Stimulated activated effector memory CD8-positive, alpha-beta T cell treated with anti-CD3 and anti-CD28 coated beads, Interleukin-12 subunit alpha, Interleukin-12 subunit beta, amount 100 ng/mL, for 72 hours (primary cell): ENCODE measurements around the gene MVP.
"Not testable (repeated sequence)": the region's sequence is repeated elsewhere in the genome, so short reads cannot be mapped to it uniquely, and the experiment has no call there.

Source experiments
- ATAC-seq: fragments of 150-1000 bp; cut with Tn5 transposase; 2 replicates; pipeline ENCODE4 v1.10.0; 2021
- DNase-seq, 2 donors: peaks; one replicate each; pipeline ENCODE4 v3.0.0; 2021 to 2022; ENCODE audit warnings: low spot score in 2 of 2
- H3K27ac Mint-ChIP-seq: one replicate; pipeline ENCODE4 v1.8.0; 2022; ENCODE audit warnings: mild to moderate bottlenecking, mixed read lengths
- H3K36me3 Mint-ChIP-seq: one replicate; pipeline ENCODE4 v1.8.0; 2022; ENCODE audit warnings: mild to moderate bottlenecking, mixed read lengths
- H3K4me1 Mint-ChIP-seq: one replicate; pipeline ENCODE4 v1.8.0; 2022; ENCODE audit warnings: mixed read lengths
- H3K4me3 Mint-ChIP-seq: one replicate; pipeline ENCODE4 v1.8.0; 2022; ENCODE audit warnings: mild to moderate bottlenecking, mixed read lengths
- H3K9me3 Mint-ChIP-seq: one replicate; pipeline ENCODE4 v1.8.0; 2022; ENCODE audit warnings: mixed read lengths

The MVP gene

DNA sequence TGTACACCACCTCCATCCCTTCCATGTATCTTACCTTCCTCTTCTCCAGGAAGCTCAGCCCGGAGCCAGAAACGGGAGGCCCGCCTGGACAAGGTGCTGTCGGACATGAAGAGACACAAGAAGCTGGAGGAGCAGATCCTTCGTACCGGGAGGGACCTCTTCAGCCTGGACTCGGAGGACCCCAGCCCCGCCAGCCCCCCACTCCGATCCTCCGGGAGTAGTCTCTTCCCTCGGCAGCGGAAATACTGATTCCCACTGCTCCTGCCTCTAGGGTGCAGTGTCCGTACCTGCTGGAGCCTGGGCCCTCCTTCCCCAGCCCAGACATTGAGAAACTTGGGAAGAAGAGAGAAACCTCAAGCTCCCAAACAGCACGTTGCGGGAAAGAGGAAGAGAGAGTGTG is 756 bp upstream of the MVP start:
- peak overlapping the region; percentile 90 for H3K27ac Mint-ChIP-seq
- no peak for DNase-seq
- ATAC-seq: no peak
- peaks cover 75% of the 10 kb centered on the region for H3K4me1 Mint-ChIP-seq
- H3K9me3 Mint-ChIP-seq: no peaks in the 10 kb centered on the region
- H3K36me3 Mint-ChIP-seq: peaks cover 70% of the 10 kb centered on the region
- peak overlapping the region; percentile 97 for H3K4me3 Mint-ChIP-seq

GRCh38 chr16:29820730-29821642 is 724 bp downstream of the MVP start:
- ATAC-seq (peak; percentile 60), DNase-seq (peak; percentile 34 to 76)
- peak overlapping the region; percentile 97 for H3K4me3 Mint-ChIP-seq
- H3K27ac Mint-ChIP-seq: peak overlapping the region; percentile 90
- peaks cover 75% of the 10 kb centered on the region for H3K4me1 Mint-ChIP-seq
- H3K36me3 Mint-ChIP-seq: peaks cover 72% of the 10 kb centered on the region
- H3K9me3 Mint-ChIP-seq: no peaks in the 10 kb centered on the region

- H3K36me3 Mint-ChIP-seq: peaks cover 75% of the 10 kb centered on the region
- DNase-seq: no peak
- H3K4me3 Mint-ChIP-seq: peak overlapping the region; percentile 97
- peak overlapping the region; percentile 90 for H3K27ac Mint-ChIP-seq
- H3K9me3 Mint-ChIP-seq: no peaks in the 10 kb centered on the region
- peaks cover 74% of the 10 kb centered on the region for H3K4me1 Mint-ChIP-seq
- no peak for ATAC-seq
These were observed 1.4 kb downstream of the MVP start for GRCh38 chr16:29821643-29822115.

DNA sequence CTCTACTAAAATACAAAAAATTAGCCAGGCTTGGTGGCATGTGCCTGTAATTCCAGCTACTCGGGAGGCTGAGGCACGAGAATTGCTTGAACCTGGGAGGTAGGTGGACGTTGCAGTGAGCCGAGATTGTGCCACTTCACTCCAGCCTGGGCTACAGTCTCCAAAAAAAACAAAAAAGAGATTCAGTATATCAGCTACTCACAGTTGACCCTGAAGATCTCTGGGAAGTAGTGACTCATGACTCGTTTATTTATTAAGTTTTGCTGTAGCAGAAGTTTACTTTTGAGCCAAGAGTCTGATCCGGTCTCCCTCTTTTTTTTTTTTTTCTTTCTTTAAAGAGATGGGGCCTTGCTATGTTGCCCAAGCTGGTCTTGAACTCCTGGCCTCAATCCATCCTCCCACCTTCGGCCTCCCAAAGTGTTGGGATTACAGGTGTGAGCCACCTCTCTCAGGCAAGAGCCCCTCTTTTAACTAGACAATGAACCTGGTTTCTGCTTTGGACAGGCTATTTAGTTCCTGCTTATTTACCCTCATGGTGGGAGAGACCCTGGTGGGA is 4.4 kb downstream of the MVP start:
- ATAC-seq: no peak
- Mint-ChIP-seq H3K9me3 (no peaks in the 10 kb centered on the region), H3K36me3 (peaks cover 51% of the 10 kb centered on the region), H3K4me1 (peaks cover 60% of the 10 kb centered on the region), H3K27ac (peak overlapping the region; percentile 93), H3K4me3 (peak overlapping the region; percentile 61)
- no peak for DNase-seq

GRCh38 chr16:29825145-29826044 is 5.1 kb downstream of the MVP start:
- H3K4me1 Mint-ChIP-seq: peaks cover 62% of the 10 kb centered on the region
- peak overlapping the region; percentile 93 for H3K27ac Mint-ChIP-seq
- no peaks in the 10 kb centered on the region for H3K9me3 Mint-ChIP-seq
- DNase-seq (peak; percentile 20 to 78), ATAC-seq (peak; percentile 80)
- peak overlapping the region; percentile 61 for H3K4me3 Mint-ChIP-seq
- peaks cover 44% of the 10 kb centered on the region for H3K36me3 Mint-ChIP-seq

GRCh38 chr16:29826342-29826695 is 6.1 kb downstream of the MVP start:
- Mint-ChIP-seq H3K4me1 (peaks cover 64% of the 10 kb centered on the region), H3K9me3 (no peaks in the 10 kb centered on the region), H3K36me3 (peaks cover 47% of the 10 kb centered on the region), H3K4me3 (peak overlapping the region; percentile 61), H3K27ac (no peak overlapping the region)
- DNase-seq (no peak), ATAC-seq (no peak)

DNA sequence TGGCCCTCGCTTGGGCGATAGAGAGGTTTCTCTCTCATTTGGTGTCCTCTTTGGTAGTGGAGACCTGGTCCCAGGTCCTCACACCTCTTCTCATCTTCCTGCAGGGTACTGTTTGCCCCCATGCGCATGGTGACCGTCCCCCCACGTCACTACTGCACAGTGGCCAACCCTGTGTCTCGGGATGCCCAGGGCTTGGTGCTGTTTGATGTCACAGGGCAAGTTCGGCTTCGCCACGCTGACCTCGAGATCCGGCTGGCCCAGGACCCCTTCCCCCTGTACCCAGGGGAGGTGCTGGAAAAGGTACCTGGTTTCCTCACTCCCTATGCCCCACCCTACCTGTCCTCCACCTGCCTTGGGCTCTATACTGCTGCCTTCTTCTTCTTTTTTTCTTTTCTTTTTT is 10.5 kb downstream of the MVP start:
- H3K36me3 Mint-ChIP-seq: peaks cover 66% of the 10 kb centered on the region
- peaks cover 32% of the 10 kb centered on the region for H3K4me1 Mint-ChIP-seq
- no peaks in the 10 kb centered on the region for H3K9me3 Mint-ChIP-seq
- H3K4me3 Mint-ChIP-seq: no peak overlapping the region
- DNase-seq: no peak
- no peak for ATAC-seq
- peak overlapping the region; percentile 9 for H3K27ac Mint-ChIP-seq

DNA sequence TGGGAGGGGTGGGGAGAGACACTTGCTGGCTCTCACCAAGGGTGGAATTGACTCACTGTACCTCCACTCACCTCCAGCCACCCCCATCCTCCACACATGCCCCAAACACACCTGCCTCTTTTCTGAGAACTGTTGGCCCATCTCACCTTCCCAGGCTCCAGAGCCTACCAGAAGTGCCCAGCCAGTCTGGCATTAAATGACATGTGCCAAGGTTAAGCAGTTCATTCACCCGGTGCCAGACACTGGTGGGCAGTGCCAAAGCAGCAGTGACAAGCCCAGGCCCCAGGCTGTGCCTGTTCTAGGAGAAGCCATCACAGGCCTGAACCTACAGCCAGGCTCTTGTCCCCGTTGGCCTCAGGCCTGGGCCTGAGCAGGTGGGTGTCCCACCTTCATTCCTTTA is 11.2 kb downstream of the MVP start:
- no peak for ATAC-seq
- peaks cover 68% of the 10 kb centered on the region for H3K36me3 Mint-ChIP-seq

GRCh38 chr16:29833219-29833618 is 13.0 kb downstream of the MVP start:
- not testable (repeated sequence) for H3K9me3 Mint-ChIP-seq, H3K27ac Mint-ChIP-seq
- H3K36me3 Mint-ChIP-seq: peaks cover 78% of the 10 kb centered on the region

More for the DNA sequence above, 11.2 kb downstream of the MVP start:
- no peaks in the 10 kb centered on the region for H3K9me3 Mint-ChIP-seq
- DNase-seq: no peak
- peaks cover 28% of the 10 kb centered on the region for H3K4me1 Mint-ChIP-seq
- H3K4me3 Mint-ChIP-seq: no peak overlapping the region
- peak overlapping the region; percentile 9 for H3K27ac Mint-ChIP-seq

DNA sequence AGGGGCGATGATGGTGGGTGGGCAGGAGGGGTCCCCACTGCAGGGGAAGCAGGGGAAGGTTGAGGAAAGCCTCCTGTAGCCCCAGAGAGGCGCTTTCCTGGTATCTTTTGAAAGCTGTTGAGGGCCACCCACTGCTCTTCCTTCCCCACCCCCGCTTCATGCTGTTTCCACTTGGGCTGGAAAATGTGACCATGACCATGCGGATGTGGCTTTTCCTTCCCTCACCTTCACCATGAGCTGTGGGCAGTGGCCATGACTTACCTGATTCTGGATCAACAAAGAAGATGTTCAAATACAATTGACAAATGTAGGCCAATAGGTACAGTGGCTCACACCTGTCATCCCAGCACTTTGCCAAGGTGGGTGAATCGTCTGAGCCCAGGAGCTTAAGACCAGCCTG is 13.8 kb downstream of the MVP start:
- ATAC-seq (no peak), DNase-seq (no peak)
- Mint-ChIP-seq H3K4me3 (no peak overlapping the region), H3K4me1 (peaks cover 17% of the 10 kb centered on the region), H3K36me3 (peaks cover 87% of the 10 kb centered on the region), H3K9me3 (no peaks in the 10 kb centered on the region), H3K27ac (no peak overlapping the region)

More at GRCh38 chr16:29833219-29833618, 13.0 kb downstream of the MVP start:
- H3K4me1 Mint-ChIP-seq: peaks cover 17% of the 10 kb centered on the region
- not testable (repeated sequence) for ATAC-seq, H3K4me3 Mint-ChIP-seq, DNase-seq

GRCh38 chr16:29835926-29836325 is 15.7 kb downstream of the MVP start:
- DNase-seq (no peak), ATAC-seq (no peak)
- peaks cover 2% of the 10 kb centered on the region for H3K4me1 Mint-ChIP-seq
- peaks cover 100% of the 10 kb centered on the region for H3K36me3 Mint-ChIP-seq
- no peaks in the 10 kb centered on the region for H3K9me3 Mint-ChIP-seq
- H3K27ac Mint-ChIP-seq: no peak overlapping the region
- no peak overlapping the region for H3K4me3 Mint-ChIP-seq

DNA sequence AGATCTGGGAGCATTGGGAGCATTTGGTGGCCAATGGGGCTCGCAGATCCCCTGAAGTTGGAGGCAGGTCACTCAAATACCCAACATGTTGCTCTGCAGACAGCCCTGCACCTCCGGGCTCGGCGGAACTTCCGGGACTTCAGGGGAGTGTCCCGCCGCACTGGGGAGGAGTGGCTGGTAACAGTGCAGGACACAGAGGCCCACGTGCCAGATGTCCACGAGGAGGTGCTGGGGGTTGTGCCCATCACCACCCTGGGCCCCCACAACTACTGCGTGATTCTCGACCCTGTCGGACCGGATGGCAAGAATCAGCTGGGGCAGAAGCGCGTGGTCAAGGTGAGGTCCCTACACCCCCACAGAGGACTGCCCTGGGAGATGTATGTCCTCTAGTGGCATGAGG is 16.4 kb downstream of the MVP start:
- H3K27ac Mint-ChIP-seq: peak overlapping the region; percentile 40
- ATAC-seq (no peak), DNase-seq (no peak)
- no peaks in the 10 kb centered on the region for H3K9me3 Mint-ChIP-seq
- H3K36me3 Mint-ChIP-seq: peaks cover 100% of the 10 kb centered on the region
- no peaks in the 10 kb centered on the region for H3K4me1 Mint-ChIP-seq
- no peak overlapping the region for H3K4me3 Mint-ChIP-seq

GRCh38 chr16:29837841-29838240 is 17.6 kb downstream of the MVP start:
- H3K27ac Mint-ChIP-seq: no peak overlapping the region
- H3K4me1 Mint-ChIP-seq: no peaks in the 10 kb centered on the region
- no peak overlapping the region for H3K4me3 Mint-ChIP-seq
- no peaks in the 10 kb centered on the region for H3K9me3 Mint-ChIP-seq
- DNase-seq (no peak), ATAC-seq (no peak)
- peaks cover 100% of the 10 kb centered on the region for H3K36me3 Mint-ChIP-seq

GRCh38 chr16:29839822-29840221 is 19.6 kb downstream of the MVP start:
- H3K4me3 Mint-ChIP-seq: no peak overlapping the region
- ATAC-seq: no peak
- DNase-seq: no peak
- H3K9me3 Mint-ChIP-seq: no peaks in the 10 kb centered on the region
- H3K36me3 Mint-ChIP-seq: peaks cover 99% of the 10 kb centered on the region
- no peaks in the 10 kb centered on the region for H3K4me1 Mint-ChIP-seq
- peak overlapping the region; percentile 6 for H3K27ac Mint-ChIP-seq

DNA sequence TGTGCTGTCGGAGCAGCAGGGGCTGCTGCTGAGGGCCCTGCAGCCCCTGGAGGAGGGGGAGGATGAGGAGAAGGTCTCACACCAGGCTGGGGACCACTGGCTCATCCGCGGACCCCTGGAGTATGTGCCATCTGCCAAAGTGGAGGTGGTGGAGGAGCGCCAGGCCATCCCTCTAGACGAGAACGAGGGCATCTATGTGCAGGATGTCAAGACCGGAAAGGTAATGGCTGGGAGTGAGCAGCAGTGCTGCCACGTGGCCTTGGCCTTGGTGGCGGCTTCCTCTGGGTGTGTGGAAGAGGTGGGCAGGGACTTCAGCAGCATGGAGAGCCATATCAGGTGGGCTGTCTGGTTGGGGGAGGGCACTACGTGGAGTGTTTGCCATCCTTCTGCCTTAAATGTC is 20.0 kb downstream of the MVP start:
- no peak for ATAC-seq
- DNase-seq: no peak
- Mint-ChIP-seq H3K9me3 (no peaks in the 10 kb centered on the region), H3K4me1 (no peaks in the 10 kb centered on the region), H3K27ac (no peak overlapping the region), H3K36me3 (peaks cover 99% of the 10 kb centered on the region), H3K4me3 (no peak overlapping the region)
